GM04503 (cell line): ENCODE measurements around the gene SLC8A3.

Experiments
- DNase-seq: peaks from one replicate; pipeline ENCODE4 v3.0.0-alpha.2; 2012; ENCODE audit warnings: low read depth

The SLC8A3 gene

DNA sequence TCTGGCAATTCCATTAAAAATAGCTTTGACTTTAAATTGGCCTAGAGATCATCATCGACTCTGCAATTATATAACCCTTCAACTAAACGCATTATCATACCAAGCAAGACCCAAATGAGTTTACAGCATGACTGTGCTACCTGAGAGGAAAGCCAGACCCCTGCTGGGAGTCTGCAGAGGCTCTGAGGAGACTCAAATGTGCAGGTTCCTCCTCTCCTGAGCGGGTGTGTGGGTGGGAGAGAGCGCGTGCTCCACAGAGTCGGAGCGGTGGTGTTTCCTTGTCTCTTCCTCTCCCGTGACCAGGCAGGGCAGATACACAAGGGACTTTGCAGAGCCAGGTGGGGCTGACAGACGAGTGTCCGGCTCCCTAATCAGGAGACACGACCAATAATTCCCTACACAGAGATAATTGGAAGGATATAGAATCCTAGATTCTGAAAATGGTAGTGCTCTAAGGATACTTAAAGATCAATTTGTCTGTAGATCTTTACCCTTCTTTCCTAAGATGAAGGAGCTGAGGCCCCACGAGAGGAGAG, 74.1 kb downstream of the SLC8A3 start:
- DNase-seq = no peak

DNA sequence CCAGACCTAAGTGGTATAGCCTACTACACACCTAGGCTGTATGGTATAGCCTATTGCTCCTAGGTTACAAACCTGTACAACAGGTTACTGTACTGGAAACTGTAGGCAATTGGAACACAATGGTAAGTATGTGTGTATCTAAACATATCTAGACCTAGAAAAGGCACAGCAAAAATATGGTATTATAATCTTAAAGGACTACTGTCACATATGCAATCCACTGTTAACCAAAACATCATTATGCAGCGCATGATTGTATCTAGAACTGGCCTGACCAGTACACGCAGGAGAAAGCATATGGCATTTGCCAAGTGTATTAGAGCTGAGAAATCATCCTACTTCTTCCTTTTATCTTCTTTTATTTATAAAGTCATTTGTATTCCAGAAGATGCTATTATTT, 75.5 kb downstream of the SLC8A3 start:
- DNase-seq = no peak

- no peak for DNase-seq
These were observed 80.3 kb downstream of the SLC8A3 start for GRCh38 chr14:70108419-70108818.

DNA sequence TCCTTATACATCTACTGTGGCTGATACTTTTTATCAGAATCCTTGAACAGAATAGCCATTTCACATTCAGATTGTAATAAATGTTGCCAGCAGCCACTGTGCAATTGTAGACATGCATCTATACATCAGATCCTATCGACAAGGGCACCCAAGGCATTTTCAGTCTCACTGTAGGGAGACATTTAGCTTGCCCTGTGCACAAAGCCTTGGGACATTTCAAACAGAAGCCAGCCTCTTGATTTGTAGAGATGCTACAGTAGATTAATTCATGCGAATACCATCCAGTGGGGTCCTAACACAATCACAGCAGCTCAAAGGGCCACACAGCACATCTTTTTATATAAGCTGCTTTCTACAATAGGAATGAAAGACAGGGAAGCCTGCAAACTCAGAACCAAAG, 81.4 kb downstream of the SLC8A3 start:
- no peak for DNase-seq

- no peak for DNase-seq
These were observed 88.7 kb downstream of the SLC8A3 start for GRCh38 chr14:70100071-70100470.

- peak; percentile 5 for DNase-seq
These were observed 90.4 kb downstream of the SLC8A3 start for GRCh38 chr14:70098250-70098809.

DNA sequence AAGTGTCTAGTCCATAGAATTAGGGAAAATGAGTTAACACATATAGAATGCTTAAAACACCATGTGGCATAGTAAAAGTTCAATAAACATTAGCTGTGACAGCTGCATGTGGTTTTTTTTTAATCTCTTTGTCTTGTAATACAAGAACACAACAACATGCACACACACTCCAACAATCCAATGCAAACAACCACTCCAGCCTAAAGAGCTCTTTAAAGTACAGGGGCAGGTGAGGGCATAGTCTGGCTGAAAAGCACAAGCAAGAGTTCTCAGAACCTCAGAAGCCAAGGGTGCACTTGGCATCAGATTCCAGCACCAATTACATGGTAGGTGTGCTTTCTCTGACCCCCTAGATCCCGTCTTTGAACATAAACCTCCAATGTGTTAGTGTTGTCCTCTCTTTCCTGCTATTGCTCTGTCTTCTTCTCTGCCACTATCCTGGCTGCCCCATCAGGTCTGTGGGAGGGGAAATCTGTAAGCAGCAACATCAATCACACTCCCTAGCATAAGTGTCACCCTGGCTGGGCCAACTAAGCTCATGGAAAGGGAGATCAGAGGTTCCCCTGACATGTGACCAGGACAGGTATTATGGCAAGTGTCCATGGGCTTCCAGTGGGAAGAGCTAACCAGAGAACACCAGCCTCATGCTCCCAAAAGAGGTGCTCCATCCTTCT, 91.0 kb downstream of the SLC8A3 start:
- DNase-seq = no peak

DNA sequence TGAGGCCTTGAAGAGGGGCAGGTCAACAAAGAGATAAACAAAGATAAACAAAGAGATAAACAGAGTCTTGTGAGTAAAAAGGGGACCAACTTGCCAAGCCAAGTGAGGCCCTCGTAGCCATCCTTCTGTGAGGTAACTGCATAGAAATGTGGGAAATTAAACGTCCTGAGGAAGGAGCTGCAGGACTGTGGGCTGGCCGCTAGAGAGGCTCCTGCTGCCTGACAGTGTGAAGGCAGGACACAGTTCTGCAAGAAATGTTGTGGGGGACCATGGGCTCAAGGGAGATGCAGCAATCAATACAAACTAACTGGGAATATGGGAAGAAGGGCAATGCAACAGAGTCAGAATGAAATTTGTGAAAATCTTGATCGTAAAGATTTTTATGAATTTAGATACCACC, 91.9 kb downstream of the SLC8A3 start:
- no peak for DNase-seq

DNA sequence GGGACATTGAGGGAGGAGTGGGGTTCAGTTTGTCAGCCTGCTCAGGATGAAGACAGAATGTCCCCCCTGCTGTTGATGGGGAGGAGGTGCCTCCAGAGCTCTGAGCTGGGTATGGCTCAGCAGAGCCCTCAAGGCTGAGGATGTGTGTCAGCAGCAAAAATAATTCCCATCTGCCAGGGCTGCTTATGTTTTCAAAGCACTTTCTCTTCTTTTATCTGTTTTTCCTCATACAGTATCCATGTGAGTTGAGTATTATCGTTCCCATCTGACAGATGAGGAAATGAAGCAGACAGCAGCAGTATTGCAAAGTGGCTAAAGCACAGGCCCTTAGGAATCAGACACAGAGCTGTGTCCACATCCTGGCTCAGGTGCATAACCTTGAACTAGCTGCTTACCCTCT, 94.1 kb downstream of the SLC8A3 start:
- DNase-seq = no peak

- no peak for DNase-seq
These were observed 94.6 kb downstream of the SLC8A3 start for GRCh38 chr14:70094106-70094505.

DNA sequence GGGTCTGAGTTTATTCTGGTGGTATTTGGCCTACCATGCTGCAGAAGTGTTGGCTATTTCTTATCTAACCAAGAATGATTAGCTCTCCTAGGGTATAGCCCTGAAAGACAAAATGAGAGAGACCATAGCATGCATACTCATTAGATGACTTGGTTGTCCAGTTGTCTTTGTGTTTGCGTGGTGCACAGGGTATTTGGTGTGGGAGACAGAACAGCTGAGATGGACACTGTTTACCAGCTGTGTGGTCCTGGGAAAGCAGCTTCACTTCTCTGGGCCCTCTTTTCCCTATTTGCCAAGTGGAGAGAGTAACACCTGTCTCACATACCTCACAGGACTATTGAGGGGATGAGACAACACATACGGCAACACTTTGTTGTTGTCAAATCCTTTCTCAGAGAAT, 95.6 kb downstream of the SLC8A3 start:
- DNase-seq = no peak

DNA sequence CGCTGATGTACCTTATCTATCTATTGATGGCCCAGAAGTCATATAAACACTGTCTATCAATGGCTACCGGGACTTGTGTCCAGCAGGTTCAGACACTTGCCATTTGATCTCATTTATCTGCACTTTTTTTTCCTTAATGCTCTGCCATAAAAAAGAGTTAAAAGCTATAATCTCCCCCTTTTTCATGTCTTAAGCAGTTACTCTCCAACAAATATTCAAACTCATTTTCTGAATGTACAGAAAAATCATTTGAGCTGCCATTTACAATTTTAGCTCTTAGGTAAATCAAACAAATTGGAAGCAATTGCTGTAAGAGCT, 101.4 kb downstream of the SLC8A3 start:
- no peak for DNase-seq

DNA sequence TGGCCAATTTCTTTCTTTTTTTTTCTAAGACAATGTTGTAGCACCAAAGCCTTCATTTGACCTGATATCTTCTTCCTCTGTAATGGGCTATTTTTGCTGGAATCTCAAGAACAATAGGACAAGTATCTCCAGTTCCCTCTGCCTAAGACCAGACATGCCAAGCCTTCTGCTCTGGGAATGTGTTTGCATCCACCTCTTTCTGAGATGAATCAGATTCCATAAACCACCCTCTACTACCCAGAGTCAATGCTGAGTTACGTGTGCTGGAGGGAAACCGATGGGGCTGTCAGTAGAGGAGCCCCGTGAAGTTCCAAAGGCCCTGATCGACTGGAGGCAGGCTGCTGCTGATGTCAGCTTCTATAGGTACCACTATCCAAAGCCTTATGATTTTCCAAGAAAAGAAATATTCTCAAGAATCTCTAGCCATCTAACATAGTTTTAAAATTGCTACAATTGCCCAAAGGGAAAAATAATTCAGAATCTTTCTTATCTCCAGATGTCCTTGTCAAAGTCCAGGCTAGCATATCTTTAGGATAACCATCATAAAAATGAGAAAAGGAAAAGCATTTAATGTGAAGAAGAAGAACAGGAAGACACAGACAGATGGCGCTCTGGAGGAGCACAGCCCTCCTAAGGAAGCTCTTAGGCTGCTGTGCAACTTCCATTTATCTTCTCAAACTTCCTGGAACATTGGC, 101.9 kb downstream of the SLC8A3 start:
- DNase-seq = no peak

- DNase-seq = no peak
These were observed 104.5 kb downstream of the SLC8A3 start for GRCh38 chr14:70084226-70084625.

GRCh38 chr14:70082394-70082793, 106.4 kb downstream of the SLC8A3 start:
- no peak for DNase-seq

DNA sequence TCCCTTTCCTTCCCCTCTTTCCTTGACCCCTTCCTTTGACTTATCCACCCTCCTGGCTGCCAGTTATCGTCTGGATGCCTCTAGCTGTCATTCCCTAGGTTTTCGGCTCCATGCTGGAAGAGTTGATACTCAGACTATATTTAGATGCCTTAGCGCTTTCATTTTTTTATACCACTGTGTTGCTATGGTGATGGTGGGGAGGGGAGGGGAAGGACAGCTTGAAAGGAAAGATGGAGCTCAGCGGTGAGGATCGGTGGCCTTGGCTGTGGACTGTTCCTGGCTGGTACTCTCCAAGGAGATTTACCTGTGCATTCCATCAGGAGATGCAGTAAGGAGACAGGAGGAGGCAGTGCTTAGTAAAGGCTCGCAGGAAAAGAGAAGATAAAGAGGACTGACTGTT, 108.7 kb downstream of the SLC8A3 start:
- no peak for DNase-seq

DNA sequence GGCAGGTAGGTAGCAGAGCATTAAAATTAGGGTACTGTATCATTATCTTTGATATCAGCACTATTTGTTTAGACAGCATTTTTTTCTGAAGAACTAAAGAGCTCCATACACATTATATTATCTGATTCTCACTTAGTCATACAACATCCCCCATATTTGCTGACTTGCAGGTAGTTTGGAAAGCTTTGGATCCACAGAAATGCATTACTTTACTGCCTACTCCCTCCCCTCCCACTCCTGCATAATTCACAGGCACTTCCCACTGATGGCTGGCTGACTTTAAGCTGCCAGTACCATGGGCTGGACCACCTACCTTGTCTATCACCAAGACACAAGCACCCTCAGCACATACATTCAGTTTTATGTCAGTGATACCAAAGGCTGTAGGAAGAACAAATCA, 110.4 kb downstream of the SLC8A3 start:
- no peak for DNase-seq

DNA sequence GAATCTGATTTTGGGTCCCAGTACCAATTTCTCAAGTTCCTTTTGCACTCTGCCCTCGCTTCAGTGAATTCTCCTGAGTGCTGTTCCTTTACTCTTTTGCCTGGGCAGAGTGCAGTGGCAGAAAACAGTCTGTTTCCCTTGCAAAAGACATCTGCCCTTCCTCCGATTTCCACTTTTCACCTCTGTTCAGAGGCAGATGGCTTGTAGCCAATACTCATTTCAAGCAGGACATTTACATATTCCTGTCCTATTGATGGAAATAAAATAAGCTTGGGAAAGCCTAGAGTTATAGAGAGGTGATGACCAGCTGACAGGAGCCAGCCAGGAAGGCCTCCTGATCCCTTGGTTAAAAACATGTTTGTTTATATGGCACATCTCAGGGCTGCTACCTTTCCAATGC, 111.0 kb downstream of the SLC8A3 start:
- DNase-seq = no peak

GRCh38 chr14:70077005-70077404, 111.7 kb downstream of the SLC8A3 start:
- DNase-seq = no peak

GRCh38 chr14:70073924-70074566, 114.7 kb downstream of the SLC8A3 start:
- DNase-seq = no peak

- DNase-seq = no peak
These were observed 119.6 kb downstream of the SLC8A3 start for GRCh38 chr14:70069186-70069585.

DNA sequence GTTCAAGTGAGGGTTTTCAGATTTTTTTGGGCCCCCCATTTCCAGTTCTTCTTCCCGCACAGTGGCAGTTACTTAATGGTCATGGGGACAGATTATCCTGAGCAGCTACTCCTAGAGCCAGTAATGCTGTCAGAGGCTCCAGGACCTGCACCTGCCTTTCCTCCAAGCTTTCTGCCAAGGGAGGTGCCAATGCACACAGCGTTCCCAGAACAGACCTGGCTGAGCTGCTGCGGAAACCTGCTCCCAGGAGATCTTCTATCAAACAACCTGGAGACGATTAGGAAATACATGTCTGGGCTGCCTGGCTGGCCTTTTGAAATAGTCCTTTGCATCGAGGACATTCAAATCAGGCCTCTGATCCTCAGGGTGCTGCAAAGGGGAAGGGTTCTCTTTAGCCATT, 120.9 kb downstream of the SLC8A3 start:
- DNase-seq = no peak
